Testis (tissue), 3 donors: ENCODE data around the gene MINDY4. TPM values are rescaled to one million over a fixed set of nuclear protein-coding genes. Genes with fewer than 3 reads are reported as not detected.
A peak's percentile ranks its signal among the peaks of the same experiment; 100 is the strongest.

Experiments used
- DNase-seq: peaks from one replicate; pipeline ENCODE4 v3.0.0-alpha.2; 2019
- H3K27ac ChIP-seq, 2 donors: fragments of 200-600 bp; sonication (generic); one replicate each; pipeline ENCODE4 v1.5.1; 2019
- H3K27me3 ChIP-seq: fragments of 200-600 bp; sonication (generic); one replicate; pipeline ENCODE4 v1.5.1; 2019
- H3K36me3 ChIP-seq: fragments of 200-600 bp; sonication (generic); one replicate; pipeline ENCODE4 v1.5.1; 2017; ENCODE audit warnings: low read depth; ENCODE audit errors: missing control alignments
- H3K4me1 ChIP-seq: fragments of 200-600 bp; sonication (generic); one replicate; pipeline ENCODE4 v1.5.1; 2019
- H3K4me3 ChIP-seq, 2 donors: fragments of 200-600 bp; sonication (generic); one replicate each; pipeline ENCODE4 v1.5.1; 2017 to 2019
- H3K9me3 ChIP-seq: fragments of 200-600 bp; sonication (generic); one replicate; pipeline ENCODE4 v1.5.1; 2017
- CTCF ChIP-seq, 3 experiments: fragments of 450-650 bp in 2 of 3; fragments of 200-600 bp in 1 of 3; sonication (generic) in 1 of 3; IDR thresholded peaks; one replicate each; pipeline ENCODE4 v1.5.1; 2016 to 2019; ENCODE audit warnings: antibody characterized with exemption in 3 of 3, mild to moderate bottlenecking in 2 of 3, moderate library complexity in 1 of 3
- POLR2A ChIP-seq: fragments of 450-650 bp; IDR thresholded peaks from one replicate; pipeline ENCODE4 v1.6.1; 2017; ENCODE audit warnings: antibody characterized with exemption, mild to moderate bottlenecking, moderate library complexity
- WGBS, 2 donors: methylation state at CpG; one replicate each; pipeline ENCODE4 v1.1.5; 2018; 5-methylcytosine and 5-hydroxymethylcytosine counted together
- intact Hi-C: fragments of 100-400 bp; cut with DNase I; formaldehyde crosslinking; loops from one replicate; pipeline ENCODE4 v1.15.1; 2023; ENCODE audit warnings: low total_unique reads
- polyA plus RNA-seq: library from polyadenylated mRNA; stranded (reverse); fragments of 350-450 nt; fragmentation: Illumina TruSeq; extraction: RNeasy Lipid Tissue Mini Kit (QIAGEN cat#74804); gene quantifications from one replicate; pipeline ENCODE4 v1.2.3, GENCODE V29; 2014; ENCODE audit warnings: low read depth, low replicate concordance; ENCODE audit not compliant: insufficient read depth
- total RNA-seq, 2 donors: library from RNA; depleted of rRNA; stranded (reverse); fragments of >200 nt; gene quantifications; one replicate each; pipeline ENCODE4 v1.2.3, GENCODE V29; 2016

Gene MINDY4
- total and polyA plus RNA-seq, 3 donors from 2014 or later = 25.3 to 51.7 (median 47.6) TPM

- Histone ChIP-seq H3K27me3 (no peaks in the 10 kb centered on the region), H3K4me1 (peaks cover 5% of the 10 kb centered on the region), H3K9me3 (no peaks in the 10 kb centered on the region), H3K36me3 (no peaks in the 10 kb centered on the region), H3K27ac (no peak overlapping the region), H3K4me3 (no peak overlapping the region)
- no peak for DNase-seq
- TF ChIP-seq POLR2A (no peak), CTCF (IDR thresholded peaks at IDR 0.05) (no peak)
- intact Hi-C loops = loop anchor here (10.0 kb wide), 2 partner anchors 55 to 235 kb away; partner anchors contain the start of gene CRHR2
- 85 to 92% methylated on average over 2 of the region's 2 CpGs for WGBS, 2 donors
Observed at GRCh38 chr7:30739691-30740090, 31.5 kb upstream of the MINDY4 start.

GRCh38 chr7:30740417-30741181, 30.6 kb upstream of the MINDY4 start:
- Histone ChIP-seq H3K36me3 (no peaks in the 10 kb centered on the region), H3K27me3 (no peaks in the 10 kb centered on the region), H3K4me3 (no peak overlapping the region), H3K4me1 (peaks cover 13% of the 10 kb centered on the region), H3K9me3 (no peaks in the 10 kb centered on the region), H3K27ac (no peak overlapping the region)
- DNase-seq = peak; percentile 85
- 53 to 58% methylated on average over 10 to 14 of the region's 14 CpGs for WGBS, 2 donors
- no peak for TF ChIP-seq POLR2A
- TF ChIP-seq CTCF (IDR thresholded peaks at IDR 0.05) = peak; percentile 87 to 97 (median 92)
- intact Hi-C loops = loop anchor here (10.0 kb wide), 1 partner anchor 56 kb away; the partner anchor contains the start of gene CRHR2

GRCh38 chr7:30741289-30741688, 29.9 kb upstream of the MINDY4 start:
- Histone ChIP-seq H3K4me3 (no peak overlapping the region), H3K4me1 (peaks cover 13% of the 10 kb centered on the region), H3K27ac (no peak overlapping the region), H3K36me3 (no peaks in the 10 kb centered on the region), H3K9me3 (no peaks in the 10 kb centered on the region), H3K27me3 (no peaks in the 10 kb centered on the region)
- no peak for DNase-seq
- WGBS, 2 donors = 86 to 100% methylated on average over 1 to 8 of the region's 8 CpGs
- no peak for TF ChIP-seq CTCF (IDR thresholded peaks at IDR 0.05)
- TF ChIP-seq POLR2A = no peak
- intact Hi-C loops = loop anchor here (10.0 kb wide), 1 partner anchor 56 kb away; the partner anchor contains the start of gene CRHR2

GRCh38 chr7:30743371-30744074, 27.7 kb upstream of the MINDY4 start:
- Histone ChIP-seq H3K27me3 (no peaks in the 10 kb centered on the region), H3K4me1 (peaks cover 13% of the 10 kb centered on the region), H3K4me3 (no peak overlapping the region), H3K36me3 (no peaks in the 10 kb centered on the region), H3K27ac (no peak overlapping the region), H3K9me3 (no peaks in the 10 kb centered on the region)
- 69 to 71% methylated on average over 8 of the region's 8 CpGs for WGBS, 2 donors
- peak; percentile 75 for DNase-seq
- no peak for TF ChIP-seq CTCF (IDR thresholded peaks at IDR 0.05)
- no peak for TF ChIP-seq POLR2A
- intact Hi-C loops = loop anchor here (10.0 kb wide), 1 partner anchor 59 kb away; the partner anchor contains the start of gene CRHR2
